Tibial nerve (tissue), 3 donors: Measurements from ENCODE around the gene LRRC56.

Experiments used
- POLR2A ChIP-seq, 2 donors: fragments of 450-650 bp; IDR thresholded peaks; one replicate each; pipeline ENCODE4 v1.6.1; 2017; ENCODE audit warnings: antibody characterized with exemption in 2 of 2, mild to moderate bottlenecking in 2 of 2, moderate library complexity in 2 of 2
- TF ChIP-seq, protein P1 (sequence below), 5 experiments: fragments of 200-600 bp in 3 of 5; fragments of 450-650 bp in 2 of 5; sonication (generic) in 3 of 5; IDR thresholded peaks; one replicate each; pipeline ENCODE4 v1.5.1; 2016 to 2019; ENCODE audit warnings: antibody characterized with exemption in 5 of 5, mild to moderate bottlenecking in 3 of 5, moderate library complexity in 2 of 5

DNA sequence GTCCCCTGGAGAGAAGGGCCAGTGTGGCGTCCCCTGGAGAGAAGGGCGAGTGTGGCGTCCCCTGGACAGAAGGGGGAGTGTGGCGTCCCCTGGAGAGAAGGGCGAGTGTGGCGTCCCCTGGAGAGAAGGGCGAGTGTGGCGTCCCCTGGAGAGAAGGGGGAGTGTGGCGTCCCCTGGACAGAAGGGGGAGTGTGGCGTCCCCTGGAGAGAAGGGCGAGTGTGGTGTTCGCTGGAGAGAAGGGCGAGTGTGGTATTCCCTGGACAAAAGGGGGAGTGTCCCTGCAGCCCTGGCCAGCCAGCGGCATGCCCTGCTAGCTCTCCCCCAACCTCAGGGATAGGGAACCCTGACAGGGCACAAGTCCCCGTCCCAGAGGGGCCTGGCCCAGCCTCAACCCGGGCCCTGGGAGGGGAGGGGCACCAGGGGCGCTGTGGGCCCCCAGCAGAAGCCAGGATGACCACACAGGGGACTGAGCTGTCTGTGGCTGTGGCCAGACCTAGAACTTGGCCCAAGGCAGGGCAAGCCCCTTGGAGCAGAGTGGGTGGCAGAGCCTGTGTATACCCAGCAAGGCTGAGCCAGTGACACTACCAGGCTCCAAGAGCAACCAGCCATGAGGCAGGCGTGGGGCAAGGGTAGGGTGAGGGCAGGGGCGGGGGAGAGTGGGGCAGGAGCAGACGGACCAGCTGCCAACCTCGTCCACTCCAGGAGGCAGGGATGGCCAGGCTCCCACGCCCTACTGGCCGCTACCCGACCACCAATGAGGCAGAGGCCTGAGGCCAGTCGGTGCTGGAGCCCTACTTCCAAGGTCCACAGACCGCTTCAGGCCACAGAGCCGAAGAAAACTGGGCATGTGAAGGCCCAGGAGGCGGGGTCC lies 6.1 kb upstream of the LRRC56 start:
- TF ChIP-seq, protein P1, sequence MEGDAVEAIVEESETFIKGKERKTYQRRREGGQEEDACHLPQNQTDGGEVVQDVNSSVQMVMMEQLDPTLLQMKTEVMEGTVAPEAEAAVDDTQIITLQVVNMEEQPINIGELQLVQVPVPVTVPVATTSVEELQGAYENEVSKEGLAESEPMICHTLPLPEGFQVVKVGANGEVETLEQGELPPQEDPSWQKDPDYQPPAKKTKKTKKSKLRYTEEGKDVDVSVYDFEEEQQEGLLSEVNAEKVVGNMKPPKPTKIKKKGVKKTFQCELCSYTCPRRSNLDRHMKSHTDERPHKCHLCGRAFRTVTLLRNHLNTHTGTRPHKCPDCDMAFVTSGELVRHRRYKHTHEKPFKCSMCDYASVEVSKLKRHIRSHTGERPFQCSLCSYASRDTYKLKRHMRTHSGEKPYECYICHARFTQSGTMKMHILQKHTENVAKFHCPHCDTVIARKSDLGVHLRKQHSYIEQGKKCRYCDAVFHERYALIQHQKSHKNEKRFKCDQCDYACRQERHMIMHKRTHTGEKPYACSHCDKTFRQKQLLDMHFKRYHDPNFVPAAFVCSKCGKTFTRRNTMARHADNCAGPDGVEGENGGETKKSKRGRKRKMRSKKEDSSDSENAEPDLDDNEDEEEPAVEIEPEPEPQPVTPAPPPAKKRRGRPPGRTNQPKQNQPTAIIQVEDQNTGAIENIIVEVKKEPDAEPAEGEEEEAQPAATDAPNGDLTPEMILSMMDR (IDR thresholded peaks at IDR 0.05), result no peak
- no peak for TF ChIP-seq POLR2A (IDR thresholded peaks at IDR 0.05)
